HG03442 (cell line): ENCODE results near the gene GRAMD2A.
"Not testable (repeated sequence)": the region's sequence is repeated elsewhere in the genome, so short reads cannot be mapped to it uniquely, and the experiment has no call there.

Experiments
- ATAC-seq: cut with Tn5 transposase; IDR thresholded peaks from one replicate; pipeline ENCODE4 v1.9.1; 2021; ENCODE audit warnings: mild to moderate bottlenecking, moderate library complexity; ENCODE audit not compliant: unreplicated experiment

The GRAMD2A gene

DNA sequence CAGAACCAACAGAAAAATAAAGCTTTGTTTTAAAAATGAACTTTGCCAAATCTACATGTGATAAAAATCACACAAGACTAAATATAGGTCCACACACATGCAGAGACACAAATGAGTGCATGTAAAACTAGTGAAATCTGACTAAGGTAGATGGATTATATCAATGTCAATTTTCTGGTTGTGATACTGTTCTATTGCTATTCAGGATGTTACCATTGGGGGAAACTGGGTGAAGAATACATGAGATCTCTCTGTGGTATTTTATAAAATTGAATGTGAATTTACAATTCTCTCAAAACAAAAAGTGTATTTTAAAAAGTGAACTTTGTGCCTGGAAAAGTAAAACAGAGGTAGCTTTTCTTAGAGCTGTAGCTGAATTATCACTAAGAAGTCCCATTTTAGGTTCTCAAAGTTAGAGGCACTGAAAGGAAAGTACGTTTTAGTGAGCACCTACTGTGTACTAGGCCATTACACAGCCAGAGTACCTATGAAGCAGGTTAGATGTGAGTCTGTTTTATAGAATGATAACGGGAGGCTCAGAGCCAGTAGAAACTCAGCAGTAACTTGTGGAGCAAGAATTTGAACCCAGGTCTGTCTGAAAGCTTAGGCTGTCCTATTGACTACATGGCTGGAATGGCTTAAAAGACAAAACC lies 8.2 kb downstream of the GRAMD2A start:
- ATAC-seq, result no peak

DNA sequence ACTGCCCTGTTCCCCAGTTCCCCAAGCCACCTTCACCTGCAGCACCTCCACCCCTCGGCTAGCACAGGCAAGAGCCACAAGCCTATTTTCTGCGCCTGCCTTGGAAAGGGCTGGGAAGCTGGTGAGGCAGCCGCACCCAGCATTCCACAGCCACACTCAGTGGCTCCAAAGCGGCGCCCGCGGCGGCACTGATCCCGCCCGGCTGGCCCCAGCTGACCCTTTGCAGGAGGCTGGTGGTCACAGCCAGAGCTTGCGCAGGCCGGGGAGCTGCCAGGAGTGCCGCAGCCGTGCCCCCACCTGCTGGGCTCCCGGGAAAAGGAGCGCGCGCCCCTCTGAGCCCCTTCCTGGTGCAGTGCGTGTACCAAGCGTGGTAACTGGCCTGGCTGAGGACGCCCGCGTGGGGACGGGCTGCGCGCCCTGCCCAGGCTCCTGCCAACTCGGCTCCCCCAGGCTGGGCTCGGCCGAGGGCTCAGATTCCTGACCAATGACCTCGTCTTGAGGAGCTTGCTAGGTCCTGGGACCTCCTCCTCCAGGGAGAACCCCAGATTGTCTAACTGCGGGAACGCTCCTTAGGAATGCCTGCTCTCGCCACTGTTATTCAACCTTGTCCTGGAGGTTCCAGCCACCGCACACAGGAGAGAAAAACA lies 13.3 kb downstream of the GRAMD2A start:
- ATAC-seq, result no peak

- ATAC-seq, result no peak
These were observed 13.8 kb downstream of the GRAMD2A start for GRCh38 chr15:72183781-72184164.

- no peak for ATAC-seq
These were observed 14.9 kb downstream of the GRAMD2A start for GRCh38 chr15:72182673-72183072.

- ATAC-seq, result no peak
These were observed 15.3 kb downstream of the GRAMD2A start for GRCh38 chr15:72182244-72182643.

DNA sequence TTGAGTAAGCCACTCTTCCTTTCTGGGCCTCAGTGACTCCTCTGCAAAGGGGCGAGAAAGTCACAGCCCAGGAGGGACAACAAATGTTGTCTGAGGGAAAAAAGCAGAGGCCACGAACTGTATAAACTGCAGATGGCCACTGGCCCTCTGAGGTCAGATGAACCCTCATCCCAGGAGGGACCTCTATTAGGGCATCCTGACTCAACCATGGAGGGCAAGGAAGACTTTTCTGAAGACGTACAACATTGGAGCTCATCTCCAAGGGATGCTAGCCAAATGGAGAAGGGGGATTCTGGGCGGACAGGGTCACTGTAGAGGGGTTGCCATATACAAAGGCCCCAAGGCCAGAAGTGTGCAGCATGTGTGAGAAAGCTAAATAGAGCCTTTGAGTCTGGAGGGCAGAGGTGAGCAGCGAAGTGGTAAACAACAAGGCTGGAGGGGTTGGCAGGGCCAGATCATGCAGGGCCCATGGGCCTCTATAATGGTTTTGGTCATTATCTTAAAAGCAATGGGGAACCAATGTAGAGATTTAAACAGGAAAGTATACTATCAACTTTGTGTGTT lies 16.7 kb downstream of the GRAMD2A start:
- no peak for ATAC-seq

- no peak for ATAC-seq
These were observed 17.5 kb downstream of the GRAMD2A start for GRCh38 chr15:72179950-72180581.

GRCh38 chr15:72178976-72179585 lies 18.5 kb downstream of the GRAMD2A start:
- ATAC-seq, result no peak

DNA sequence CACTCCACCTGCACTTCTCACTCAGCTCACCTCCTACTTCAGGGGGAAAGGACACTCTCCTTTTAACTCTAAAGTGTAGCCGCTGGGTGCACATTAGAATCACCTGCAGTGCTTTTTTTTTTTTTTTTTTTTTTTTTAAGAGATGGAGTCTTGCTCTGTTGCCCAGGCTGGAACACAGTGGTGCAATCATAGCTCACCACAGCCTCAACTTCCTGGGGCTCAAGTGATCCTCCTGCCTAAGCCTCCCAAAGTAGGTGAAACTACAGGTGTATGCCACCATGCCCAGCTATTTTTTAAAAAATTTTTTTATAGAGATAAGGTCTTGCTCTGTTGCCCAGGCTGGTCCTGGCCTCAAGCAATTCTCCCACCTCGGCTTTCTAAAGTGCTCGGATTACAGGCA lies 20.8 kb downstream of the GRAMD2A start:
- no peak for ATAC-seq

- no peak for ATAC-seq
These were observed 21.4 kb downstream of the GRAMD2A start for GRCh38 chr15:72176159-72176558.

GRCh38 chr15:72175186-72176044 lies 22.2 kb downstream of the GRAMD2A start:
- no peak for ATAC-seq

- ATAC-seq, result no peak
These were observed 22.9 kb downstream of the GRAMD2A start for GRCh38 chr15:72174551-72175165.

DNA sequence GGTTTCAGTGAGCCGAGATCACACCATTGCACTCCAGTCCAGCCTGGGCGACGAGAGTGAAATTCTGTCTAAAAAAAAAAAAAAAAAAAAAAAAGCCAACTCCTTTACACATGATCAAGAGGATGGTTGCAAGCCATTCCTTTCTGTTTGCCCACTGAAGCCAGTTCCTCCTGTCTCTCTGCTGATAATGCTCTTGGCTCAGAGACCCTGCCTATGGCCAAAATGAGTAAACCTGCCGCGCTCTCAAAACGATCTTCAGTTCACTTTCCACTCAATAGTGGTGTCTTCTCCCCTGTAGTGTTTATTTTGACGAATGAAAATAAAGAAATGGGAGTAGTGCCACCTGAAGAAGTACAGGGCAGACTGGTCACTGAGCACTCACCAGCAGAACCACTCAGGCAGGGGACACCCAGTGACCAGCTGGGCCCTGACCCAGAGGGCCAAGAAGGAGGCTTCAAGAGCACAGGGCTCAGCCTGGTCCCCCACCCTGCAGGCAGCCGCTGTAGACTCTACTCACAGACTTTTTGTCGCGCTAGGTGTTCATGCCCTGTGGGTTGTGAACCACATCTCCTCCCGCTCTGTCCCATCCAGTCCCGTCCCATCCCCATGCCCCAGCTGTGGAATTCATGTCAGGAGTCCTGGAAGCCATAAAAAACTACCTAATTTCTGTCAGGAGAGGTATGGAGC lies 23.6 kb downstream of the GRAMD2A start:
- ATAC-seq, result no peak

- no peak for ATAC-seq
These were observed 24.2 kb downstream of the GRAMD2A start for GRCh38 chr15:72173401-72173800.

- no peak for ATAC-seq
These were observed 24.8 kb downstream of the GRAMD2A start for GRCh38 chr15:72172796-72173195.

DNA sequence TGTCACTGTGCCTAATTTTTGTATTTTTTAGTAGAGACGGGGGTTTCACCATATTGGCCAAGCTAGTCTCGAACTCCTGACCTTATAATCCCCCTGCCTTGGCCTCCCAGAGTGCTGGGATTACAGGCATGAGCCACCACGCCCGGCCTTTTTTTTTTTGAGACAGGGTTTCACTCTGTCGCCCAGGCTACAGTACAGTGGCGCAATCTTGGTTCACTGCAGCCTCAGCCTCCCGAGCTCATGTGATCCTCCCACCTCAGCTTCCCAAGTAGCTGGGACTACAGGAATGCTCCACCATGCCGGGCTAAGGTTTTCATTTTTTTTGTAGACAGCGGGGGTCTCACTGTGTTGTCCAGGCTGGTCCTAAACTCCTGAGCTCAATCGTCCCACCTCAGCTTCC lies 25.6 kb downstream of the GRAMD2A start:
- not testable (repeated sequence) for ATAC-seq

DNA sequence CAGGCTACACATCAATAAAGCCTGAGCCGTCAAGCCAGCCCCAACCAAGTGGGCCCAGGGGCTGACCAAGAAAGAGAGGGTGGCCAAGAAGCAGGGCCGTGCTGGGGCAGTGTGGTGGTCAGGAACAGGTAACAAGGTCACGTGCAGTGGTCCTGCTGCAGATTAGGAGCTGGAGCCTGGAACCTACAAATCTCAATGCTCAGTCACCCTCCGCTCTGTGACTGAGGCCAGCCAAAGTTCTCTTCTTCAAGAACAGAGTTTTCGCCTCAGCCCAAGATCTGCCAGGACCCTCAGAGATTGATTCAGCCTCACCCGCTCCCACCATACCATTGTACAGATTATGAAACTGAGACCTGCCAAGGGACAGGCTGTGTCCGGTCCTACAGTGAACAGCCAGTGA lies 26.9 kb downstream of the GRAMD2A start:
- ATAC-seq, result no peak

DNA sequence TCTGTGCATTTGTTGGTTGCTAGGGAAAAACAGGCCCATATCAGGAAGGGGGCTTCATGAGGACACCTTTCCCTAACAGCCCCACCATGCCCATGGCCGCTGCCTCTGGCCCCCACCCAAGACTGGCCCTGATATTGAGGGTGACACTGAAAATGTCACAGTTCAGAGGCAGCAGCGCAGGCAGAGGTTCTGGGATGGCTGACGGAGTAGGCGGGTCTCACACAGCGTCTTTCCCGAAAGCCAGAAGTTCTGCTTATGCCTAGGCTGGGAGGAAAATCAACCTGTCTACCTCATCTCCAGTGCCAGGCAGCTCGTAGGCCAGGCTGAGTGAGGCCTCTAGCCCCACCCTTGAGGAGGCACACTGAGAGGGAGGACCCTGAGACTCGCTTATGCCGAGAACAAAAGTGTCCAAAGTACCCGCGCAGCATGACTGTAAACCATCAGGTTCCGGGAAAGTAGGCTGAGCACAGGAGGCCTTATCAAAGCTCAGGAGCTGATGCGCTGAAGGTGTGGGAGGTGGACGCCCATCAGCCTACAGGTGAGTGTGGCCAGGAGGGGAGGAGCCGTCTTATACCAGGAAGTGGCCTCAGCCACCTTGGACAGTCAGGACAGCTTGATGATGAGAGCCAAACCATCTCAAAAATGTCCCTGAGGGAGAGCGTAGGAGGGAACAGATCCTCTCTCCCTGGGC lies 27.5 kb downstream of the GRAMD2A start:
- ATAC-seq, result no peak
